GM19351 (cell line): Measurements from ENCODE around the gene MAPT.

ENCODE experiments used
- ATAC-seq: cut with Tn5 transposase; IDR thresholded peaks from one replicate; pipeline ENCODE4 v1.9.1; 2021; ENCODE audit warnings: mild to moderate bottlenecking, moderate library complexity; ENCODE audit not compliant: unreplicated experiment

Gene MAPT

DNA sequence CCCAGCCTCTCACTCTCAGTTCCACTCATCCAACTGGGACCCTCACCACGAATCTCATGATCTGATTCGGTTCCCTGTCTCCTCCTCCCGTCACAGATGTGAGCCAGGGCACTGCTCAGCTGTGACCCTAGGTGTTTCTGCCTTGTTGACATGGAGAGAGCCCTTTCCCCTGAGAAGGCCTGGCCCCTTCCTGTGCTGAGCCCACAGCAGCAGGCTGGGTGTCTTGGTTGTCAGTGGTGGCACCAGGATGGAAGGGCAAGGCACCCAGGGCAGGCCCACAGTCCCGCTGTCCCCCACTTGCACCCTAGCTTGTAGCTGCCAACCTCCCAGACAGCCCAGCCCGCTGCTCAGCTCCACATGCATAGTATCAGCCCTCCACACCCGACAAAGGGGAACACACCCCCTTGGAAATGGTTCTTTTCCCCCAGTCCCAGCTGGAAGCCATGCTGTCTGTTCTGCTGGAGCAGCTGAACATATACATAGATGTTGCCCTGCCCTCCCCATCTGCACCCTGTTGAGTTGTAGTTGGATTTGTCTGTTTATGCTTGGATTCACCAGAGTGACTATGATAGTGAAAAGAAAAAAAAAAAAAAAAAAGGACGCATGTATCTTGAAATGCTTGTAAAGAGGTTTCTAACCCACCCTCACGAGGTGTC lies 131.3 kb downstream of the MAPT start:
- ATAC-seq, result no peak

DNA sequence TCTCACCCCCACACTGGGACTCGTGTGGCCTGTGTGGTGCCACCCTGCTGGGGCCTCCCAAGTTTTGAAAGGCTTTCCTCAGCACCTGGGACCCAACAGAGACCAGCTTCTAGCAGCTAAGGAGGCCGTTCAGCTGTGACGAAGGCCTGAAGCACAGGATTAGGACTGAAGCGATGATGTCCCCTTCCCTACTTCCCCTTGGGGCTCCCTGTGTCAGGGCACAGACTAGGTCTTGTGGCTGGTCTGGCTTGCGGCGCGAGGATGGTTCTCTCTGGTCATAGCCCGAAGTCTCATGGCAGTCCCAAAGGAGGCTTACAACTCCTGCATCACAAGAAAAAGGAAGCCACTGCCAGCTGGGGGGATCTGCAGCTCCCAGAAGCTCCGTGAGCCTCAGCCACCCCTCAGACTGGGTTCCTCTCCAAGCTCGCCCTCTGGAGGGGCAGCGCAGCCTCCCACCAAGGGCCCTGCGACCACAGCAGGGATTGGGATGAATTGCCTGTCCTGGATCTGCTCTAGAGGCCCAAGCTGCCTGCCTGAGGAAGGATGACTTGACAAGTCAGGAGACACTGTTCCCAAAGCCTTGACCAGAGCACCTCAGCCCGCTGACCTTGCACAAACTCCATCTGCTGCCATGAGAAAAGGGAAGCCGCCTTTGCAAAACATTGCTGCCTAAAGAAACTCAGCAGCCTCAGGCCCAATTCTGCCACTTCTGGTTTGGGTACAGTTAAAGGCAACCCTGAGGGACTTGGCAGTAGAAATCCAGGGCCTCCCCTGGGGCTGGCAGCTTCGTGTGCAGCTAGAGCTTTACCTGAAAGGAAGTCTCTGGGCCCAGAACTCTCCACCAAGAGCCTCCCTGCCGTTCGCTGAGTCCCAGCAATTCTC lies 132.1 kb downstream of the MAPT start:
- no peak for ATAC-seq

DNA sequence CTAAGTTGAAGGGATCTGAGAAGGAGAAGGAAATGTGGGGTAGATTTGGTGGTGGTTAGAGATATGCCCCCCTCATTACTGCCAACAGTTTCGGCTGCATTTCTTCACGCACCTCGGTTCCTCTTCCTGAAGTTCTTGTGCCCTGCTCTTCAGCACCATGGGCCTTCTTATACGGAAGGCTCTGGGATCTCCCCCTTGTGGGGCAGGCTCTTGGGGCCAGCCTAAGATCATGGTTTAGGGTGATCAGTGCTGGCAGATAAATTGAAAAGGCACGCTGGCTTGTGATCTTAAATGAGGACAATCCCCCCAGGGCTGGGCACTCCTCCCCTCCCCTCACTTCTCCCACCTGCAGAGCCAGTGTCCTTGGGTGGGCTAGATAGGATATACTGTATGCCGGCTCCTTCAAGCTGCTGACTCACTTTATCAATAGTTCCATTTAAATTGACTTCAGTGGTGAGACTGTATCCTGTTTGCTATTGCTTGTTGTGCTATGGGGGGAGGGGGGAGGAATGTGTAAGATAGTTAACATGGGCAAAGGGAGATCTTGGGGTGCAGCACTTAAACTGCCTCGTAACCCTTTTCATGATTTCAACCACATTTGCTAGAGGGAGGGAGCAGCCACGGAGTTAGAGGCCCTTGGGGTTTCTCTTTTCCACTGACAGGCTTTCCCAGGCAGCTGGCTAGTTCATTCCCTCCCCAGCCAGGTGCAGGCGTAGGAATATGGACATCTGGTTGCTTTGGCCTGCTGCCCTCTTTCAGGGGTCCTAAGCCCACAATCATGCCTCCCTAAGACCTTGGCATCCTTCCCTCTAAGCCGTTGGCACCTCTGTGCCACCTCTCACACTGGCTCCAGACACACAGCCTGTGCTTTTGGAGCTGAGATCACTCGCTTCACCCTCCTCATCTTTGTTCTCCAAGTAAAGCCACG lies 133.0 kb downstream of the MAPT start:
- no peak for ATAC-seq

DNA sequence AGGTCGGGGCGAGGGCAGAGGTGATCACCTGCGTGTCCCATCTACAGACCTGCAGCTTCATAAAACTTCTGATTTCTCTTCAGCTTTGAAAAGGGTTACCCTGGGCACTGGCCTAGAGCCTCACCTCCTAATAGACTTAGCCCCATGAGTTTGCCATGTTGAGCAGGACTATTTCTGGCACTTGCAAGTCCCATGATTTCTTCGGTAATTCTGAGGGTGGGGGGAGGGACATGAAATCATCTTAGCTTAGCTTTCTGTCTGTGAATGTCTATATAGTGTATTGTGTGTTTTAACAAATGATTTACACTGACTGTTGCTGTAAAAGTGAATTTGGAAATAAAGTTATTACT lies 133.6 kb downstream of the MAPT start:
- no peak for ATAC-seq

DNA sequence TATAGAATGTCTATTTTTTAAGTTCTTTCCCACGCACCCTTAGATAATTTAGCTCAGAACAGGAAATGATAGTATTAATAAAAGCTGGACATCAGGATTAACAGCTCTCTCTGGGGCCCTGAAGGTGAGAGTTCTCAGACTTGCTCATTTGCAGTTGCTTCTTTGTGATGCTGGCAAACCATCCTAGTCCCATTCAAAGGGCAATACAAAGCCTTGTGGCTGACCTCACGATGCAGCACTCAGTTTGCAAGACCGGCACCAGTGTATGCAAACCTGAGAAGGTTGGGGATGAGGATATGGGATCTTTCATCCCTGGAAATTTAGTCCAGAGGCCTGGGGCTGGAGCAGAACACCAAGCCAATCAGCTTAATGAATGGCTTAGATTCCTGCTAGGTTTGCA lies 134.0 kb downstream of the MAPT start:
- ATAC-seq, result no peak

DNA sequence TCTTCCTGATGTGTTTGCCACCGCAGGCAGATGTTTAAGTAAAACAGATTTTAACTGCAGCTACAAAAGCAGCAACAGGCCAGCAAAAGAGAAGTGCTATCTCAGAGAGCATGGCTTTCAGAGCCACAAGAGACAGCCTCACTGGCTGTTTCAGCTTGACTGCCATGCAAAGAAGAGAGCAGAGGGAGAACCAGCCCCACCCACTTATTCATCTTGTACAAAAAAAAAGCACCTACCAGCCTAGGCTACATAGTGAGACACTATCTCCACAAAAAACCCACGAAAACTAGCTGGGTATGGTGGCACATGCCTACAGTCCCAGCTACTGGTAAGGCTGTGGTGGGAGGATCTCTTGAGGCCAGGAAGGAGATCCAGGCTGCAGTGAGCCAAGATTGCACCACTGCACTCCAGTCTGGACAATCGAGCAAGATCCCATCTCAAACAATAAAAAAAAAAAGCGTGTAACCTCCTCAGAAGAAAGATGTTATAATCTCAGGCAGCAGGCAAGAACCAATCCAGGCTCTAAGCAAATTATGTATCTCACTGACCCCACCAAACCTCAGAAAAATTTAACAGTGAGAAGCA lies 134.7 kb downstream of the MAPT start:
- ATAC-seq, result no peak

DNA sequence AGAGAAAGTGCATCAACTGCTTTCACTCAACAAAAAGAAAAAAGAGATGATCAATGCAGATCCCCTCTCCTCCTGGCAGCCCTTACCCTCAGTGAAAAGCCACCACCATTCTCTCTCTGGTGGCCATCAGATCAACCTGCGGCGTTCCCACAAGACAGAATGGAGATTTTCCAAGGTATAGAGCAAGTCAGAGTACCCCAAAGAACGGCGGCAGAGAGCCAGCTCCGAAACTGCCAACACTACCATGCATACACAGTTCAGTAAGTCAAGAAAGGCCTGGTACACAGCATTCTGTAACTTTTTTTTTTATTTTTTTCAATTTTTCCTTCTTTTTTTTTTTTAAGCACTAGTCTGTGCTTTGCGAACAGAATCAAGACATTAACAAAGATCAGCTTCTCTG lies 135.3 kb downstream of the MAPT start:
- no peak for ATAC-seq

DNA sequence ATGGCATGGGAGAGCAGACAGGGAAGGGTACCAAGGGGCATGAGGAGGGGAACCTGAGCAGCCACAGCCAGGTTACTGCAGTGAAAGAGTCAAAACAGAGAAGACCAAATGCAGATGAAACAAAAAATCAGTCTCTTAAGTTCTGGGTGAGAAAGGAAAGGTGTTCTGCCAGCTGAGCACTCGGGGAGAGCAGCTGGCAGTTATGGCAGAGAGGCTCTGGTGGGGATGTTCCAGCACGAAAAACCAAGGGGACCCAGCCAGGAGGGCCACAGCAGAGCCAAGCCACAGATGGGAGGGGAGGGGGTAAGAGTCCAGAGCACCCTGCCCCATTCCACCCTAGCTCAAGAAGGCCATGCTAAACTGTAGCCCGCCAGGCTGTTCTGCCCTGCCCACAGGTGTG lies 136.4 kb downstream of the MAPT start:
- ATAC-seq, result no peak

DNA sequence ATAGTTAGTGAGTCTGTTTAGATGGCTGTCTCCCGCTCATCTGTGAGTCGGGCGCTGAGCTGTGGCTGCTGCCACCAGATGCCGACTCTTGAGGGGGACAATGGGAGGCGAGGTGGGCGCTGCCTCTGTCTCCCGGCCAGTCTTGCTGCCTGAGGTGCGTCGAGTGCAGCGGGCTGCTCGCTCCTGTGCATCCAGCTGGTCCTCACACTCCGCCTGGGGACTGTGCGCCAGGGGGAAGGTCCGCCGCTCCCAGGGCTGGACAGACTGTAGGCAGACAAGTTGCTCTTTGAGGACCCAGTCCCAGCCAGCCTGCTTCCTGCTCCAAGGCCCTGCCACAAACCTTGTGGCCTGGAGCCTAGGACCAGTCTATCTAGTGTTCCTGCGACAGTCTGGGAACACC lies 137.1 kb downstream of the MAPT start:
- ATAC-seq, result no peak

DNA sequence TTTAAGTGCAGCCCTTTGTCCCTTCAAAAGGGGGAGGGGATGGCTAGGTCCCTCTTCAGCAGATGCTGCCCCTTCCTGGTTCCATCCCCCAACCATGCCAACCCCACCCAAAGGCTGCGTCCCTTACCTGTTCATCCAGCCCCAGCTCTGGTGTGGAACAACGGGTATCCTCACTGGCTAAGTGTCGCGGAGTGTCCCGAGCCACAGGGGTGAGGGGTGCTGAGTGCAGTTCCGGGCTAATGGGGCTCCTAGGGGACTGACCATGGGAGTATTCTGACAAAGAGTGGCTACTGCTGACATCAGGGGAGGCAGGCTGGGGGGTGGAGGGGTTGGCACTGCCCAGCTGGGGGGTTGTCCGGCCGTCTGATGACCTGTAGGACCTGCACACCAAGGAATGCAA lies 137.6 kb downstream of the MAPT start:
- no peak for ATAC-seq

DNA sequence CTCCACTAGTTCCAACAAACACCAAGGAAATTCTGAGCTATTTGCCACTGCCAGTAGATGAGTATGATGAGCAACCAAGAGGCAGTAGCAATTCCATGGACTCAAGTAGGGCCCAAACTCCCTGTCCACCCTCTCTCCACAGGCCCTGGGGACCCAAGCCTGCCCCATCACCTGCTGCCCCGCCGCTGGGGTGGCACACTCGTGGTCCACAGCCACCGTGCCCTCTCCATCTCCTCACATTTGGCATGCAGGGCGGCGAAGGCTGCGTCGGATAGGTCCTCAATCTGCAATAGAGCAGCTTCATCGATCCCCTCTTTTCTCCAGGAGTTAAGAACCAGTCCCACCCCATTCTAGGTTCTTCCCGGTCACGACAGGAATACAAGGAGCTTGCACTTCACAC lies 138.6 kb downstream of the MAPT start:
- no peak for ATAC-seq

DNA sequence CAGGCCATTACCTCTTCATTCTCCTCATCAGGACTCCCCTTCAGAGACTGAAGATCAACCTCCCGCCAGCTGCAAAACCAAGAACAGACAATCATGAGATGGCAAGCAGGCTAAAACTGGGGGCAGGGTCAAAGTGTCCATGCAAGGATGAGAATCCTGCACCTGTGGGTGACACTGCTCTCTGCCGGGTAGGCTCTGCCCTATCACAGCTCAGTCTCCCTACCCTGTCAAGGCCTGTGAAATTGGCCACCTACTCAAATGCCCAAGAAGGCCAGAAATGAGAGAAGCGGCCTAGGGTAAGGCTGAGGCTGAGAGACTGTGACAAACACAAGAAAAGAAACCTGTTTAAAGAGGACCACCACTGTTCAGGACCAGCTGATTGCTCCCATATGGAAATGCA lies 139.0 kb downstream of the MAPT start:
- no peak for ATAC-seq

DNA sequence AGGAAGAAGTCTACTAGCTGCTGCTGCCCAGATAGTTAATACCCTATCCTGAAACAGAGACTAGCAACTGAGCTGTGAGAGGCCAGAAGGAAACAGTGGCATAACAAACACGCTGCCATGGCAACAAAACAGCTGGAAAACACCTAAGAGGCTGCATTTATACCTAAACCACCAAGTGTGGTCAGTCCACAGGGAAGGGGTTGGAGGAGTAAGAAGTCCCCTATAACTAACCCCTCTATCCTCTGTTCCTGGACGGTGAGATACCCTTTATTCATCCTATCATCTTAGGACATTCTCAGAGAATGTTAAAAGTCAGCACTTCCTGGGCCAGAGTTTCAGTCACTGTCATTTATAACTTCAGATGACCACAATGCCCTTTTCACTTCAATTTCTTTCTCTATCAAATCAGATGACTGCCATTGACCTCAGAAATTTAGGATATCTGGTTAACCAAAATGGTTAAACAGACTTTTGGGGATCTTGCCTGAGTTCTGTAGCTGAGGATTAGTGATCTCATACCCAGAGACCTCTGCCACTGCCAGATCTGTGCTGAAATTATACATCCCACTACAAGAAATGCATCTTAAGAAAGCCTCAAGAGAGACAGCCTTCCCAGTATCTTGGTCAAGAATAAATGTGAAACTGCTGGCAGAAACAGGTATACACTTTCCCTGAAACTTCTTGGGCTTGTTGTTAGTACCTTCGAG lies 140.9 kb downstream of the MAPT start:
- no peak for ATAC-seq

DNA sequence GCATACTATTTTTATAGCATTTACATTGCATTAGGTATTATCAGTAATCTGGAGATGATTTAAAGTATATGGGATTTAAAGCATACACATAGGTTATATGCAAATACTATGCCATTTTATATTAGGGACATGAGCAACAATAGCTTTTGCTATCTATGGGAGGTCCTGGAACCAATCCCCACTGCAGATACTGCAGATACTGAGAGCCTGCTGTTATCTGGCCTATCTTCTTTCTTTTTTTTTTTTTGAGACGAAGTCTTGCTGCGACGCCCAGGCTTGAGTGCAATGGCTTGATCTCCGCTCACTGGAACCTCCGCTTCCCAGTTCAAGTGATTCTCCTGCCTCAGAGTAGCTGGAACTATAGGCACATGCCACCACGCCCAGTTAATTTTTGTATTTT lies 142.1 kb downstream of the MAPT start:
- ATAC-seq, result no peak

DNA sequence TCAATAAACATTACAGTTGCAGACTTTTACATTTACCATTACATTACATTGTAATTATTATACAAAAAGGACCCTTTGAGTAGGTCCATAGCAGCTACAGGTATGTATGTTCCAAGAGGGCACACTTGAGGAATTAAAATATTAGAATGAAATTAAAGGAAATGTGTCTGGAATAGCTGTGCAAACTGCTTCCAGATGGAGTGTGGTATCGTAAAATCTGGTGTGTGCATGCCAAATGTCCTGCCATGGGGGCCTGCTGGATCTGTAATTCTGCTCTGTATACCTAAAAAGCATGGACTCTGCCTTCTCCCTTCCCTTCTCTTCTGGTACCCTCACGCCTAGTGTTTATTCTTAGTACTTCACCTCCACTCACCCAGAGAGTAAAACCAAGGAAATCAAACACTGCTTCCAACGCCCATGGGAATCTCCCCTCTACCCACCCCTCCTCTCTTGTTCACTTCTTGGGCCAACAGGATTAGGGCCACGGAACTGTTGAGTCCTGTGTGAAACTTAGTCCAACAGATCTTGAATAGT lies 143.4 kb downstream of the MAPT start:
- ATAC-seq, result no peak

DNA sequence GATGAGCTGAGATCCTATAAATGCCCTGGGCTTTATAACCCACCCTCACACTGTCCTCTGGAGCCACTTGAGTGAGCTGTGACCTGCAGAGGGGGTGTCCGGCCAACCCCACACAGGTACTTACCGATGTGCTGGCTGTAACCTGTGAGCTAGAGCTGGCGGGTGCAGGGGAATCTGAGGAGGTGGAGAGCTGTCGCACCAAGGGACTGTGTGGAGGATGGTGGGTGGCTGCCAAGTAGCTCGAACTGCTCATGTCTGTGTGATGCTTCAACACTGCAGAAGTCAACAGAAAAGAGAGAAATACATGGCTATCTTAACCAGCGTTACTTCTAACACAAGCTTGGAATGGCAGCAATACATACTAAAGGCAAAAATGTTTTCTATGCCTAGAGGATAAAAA lies 144.1 kb downstream of the MAPT start:
- ATAC-seq, result no peak

DNA sequence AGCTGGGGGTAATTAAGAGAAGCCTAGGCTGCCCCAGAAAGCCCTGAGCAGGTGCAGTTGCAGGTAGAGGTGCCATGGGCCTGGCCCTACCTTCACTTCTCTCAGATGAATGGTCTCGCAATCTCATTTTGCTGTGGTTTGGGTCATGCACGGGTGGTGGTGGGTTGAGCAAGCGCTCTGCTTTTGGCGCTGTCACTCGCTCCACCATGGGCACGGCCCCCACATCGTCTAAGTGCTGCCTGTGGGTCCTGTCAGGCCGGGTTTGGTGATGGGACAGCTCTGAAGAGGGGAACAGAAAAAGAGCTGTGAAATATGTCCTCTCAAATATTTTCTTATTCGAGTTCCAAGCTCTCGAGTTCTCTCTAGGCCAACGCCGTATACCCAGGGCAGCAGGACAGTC lies 144.6 kb downstream of the MAPT start:
- ATAC-seq, result no peak

DNA sequence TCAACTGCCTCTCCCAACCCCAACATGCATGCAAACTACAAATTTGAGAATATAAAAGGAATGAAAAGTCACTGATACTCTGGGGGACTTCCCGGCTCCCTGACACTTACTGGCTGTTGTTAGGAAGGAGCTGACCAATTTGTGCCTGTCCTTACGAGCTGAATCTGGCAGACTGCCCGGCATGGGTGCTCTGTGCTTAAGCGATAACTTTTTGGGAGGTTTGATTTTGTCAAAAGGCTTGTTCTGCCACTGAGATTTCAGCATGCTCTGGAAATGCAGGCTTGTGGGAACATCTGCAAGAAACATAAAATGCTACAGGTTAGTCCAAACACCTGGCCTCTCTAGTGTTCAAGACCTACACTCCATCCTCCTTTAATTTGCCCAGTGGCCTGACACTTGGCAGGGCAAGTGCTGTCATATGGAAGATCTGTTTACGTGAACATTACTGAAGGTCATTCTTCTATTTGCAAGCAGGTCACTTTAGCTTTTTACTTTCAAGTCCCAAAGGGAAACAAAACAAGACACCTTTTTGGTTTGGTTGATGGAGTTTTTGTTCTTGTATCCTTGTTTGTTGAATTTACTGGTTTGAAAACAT lies 145.3 kb downstream of the MAPT start:
- no peak for ATAC-seq

DNA sequence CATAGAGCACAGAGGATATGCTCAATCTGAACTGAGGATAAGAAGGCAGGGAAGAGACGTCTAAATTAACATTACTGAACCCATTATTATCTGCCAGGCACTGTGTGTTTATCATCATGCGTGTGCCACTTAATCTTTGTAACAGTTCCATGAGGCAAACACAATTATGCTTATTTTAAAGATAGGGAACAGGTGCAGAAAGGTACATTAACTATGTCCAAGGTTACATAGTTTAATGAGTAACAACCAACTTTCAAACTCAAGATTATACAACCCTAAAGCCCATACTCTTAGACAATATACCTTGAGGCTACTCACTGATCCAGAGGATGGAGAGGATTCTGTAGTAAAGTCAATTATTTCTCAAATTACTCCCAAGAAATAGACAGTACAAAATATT lies 147.9 kb downstream of the MAPT start:
- ATAC-seq, result no peak

DNA sequence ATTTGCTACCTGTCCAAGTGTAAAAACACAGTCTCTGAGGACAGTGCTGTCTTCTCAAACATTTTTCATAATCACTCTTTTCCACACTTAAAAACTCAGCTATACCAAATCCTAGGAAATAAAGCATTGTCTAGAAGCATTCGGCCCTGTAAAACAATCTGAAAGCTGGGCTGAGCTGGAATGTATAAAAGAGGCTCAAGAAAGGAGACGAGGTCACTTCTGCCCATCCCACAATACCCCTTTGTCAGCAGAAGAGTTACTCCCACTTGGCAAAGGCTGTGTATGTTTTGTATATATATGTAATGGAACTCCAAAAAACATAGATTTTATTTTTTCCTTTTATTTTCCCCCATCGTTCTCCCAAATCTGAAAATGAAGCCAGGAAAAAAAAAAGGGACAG lies 148.6 kb downstream of the MAPT start:
- ATAC-seq, result no peak
